Measurements from ENCODE around the gene PAK1.

PAK1 gene

DNA sequence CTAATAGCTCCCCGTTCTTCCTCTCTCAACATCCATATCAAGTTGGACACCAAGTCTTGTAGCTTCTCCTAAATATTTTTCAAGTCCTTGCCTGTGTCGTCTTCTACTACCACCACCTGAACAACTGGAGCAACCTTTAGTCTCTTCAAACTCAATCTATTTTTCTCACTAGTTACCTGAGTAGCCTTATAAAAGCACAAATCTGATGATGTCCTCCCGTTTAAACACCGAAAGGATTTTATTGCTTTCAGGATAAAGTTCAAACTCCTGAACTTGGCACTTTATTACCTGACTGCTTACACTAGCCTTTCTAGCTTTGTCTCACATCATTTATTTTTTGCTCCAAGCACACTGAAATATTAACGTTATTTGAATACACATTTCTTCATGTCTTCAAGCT lies 1.3 kb upstream of the PAK1 start:
- H3F3A ChIP-seq (ENCODE audit: insufficient read depth): no peaks in the 10 kb centered on the region
- TF ChIP-seq, protein P1, sequence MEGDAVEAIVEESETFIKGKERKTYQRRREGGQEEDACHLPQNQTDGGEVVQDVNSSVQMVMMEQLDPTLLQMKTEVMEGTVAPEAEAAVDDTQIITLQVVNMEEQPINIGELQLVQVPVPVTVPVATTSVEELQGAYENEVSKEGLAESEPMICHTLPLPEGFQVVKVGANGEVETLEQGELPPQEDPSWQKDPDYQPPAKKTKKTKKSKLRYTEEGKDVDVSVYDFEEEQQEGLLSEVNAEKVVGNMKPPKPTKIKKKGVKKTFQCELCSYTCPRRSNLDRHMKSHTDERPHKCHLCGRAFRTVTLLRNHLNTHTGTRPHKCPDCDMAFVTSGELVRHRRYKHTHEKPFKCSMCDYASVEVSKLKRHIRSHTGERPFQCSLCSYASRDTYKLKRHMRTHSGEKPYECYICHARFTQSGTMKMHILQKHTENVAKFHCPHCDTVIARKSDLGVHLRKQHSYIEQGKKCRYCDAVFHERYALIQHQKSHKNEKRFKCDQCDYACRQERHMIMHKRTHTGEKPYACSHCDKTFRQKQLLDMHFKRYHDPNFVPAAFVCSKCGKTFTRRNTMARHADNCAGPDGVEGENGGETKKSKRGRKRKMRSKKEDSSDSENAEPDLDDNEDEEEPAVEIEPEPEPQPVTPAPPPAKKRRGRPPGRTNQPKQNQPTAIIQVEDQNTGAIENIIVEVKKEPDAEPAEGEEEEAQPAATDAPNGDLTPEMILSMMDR (IDR thresholded peaks at IDR 0.05; ENCODE audit: insufficient read depth, low read length, poor library complexity, severe bottlenecking): no peak
- TF ChIP-seq EZH2phosphoT487 (conservative IDR thresholded peaks at IDR 0.05; ENCODE audit: low read length): no peak
- no peaks in the 10 kb centered on the region for H4K20me1 ChIP-seq (ENCODE audit: low read depth, low read length)
- H3K9me2 ChIP-seq (replicated peaks; ENCODE audit: insufficient read depth, low read length): no peaks in the 10 kb centered on the region
- no peak overlapping the region for H3K4me2 ChIP-seq (ENCODE audit: low read depth, low read length, poor library complexity, severe bottlenecking)
- no peak overlapping the region for H3K4me3 ChIP-seq (ENCODE audit: insufficient read depth, low read length, poor library complexity, severe bottlenecking)
- no peak overlapping the region for H2AFZ ChIP-seq (ENCODE audit: low read depth, low read length, severe bottlenecking)
- no peaks in the 10 kb centered on the region for H3K27me3 ChIP-seq (ENCODE audit: low read length)
- no peaks in the 10 kb centered on the region for H3K36me3 ChIP-seq (ENCODE audit: low read length)
- H3K9me3 ChIP-seq (ENCODE audit: insufficient read depth, low read length): no peaks in the 10 kb centered on the region
- no peak overlapping the region for H3K27ac ChIP-seq (ENCODE audit: low read depth, low read length)
- no peak overlapping the region for H3K9ac ChIP-seq (ENCODE audit: low read length)
- no peaks in the 10 kb centered on the region for H3K79me2 ChIP-seq (ENCODE audit: insufficient read depth, low read length)

DNA sequence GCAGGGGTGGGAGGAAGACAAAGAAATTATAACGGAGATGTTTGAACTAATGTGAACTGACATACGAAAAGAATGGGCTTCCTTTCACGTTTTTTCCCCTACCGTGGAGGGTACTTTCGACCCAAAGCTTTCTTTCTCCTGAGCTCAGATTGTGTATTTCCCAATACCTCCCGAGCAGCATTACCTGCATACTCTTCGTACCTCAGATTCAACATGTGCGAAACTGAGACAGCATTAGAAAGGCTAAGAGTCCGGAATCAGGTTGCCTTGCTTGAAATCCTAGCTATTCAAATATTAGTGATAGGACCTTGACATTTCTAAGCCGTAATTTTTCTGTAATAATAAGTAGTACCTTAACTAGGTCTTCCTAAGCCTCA lies 778 bp upstream of the PAK1 start:
- no peaks in the 10 kb centered on the region for H3K9me3 ChIP-seq (ENCODE audit: insufficient read depth, low read length)
- no peak overlapping the region for H3K4me3 ChIP-seq (ENCODE audit: insufficient read depth, low read length, poor library complexity, severe bottlenecking)
- no peaks in the 10 kb centered on the region for H3K36me3 ChIP-seq (ENCODE audit: low read length)
- TF ChIP-seq EZH2phosphoT487 (conservative IDR thresholded peaks at IDR 0.05; ENCODE audit: low read length): no peak
- TF ChIP-seq, protein P1 (IDR thresholded peaks at IDR 0.05; ENCODE audit: insufficient read depth, low read length, poor library complexity, severe bottlenecking): no peak
- H3K9ac ChIP-seq (ENCODE audit: low read length): no peak overlapping the region
- no peaks in the 10 kb centered on the region for H3K79me2 ChIP-seq (ENCODE audit: insufficient read depth, low read length)
- H3K27ac ChIP-seq (ENCODE audit: low read depth, low read length): no peak overlapping the region
- peak overlapping the region; percentile 49 for H3K4me2 ChIP-seq (ENCODE audit: low read depth, low read length, poor library complexity, severe bottlenecking)
- H3K27me3 ChIP-seq (ENCODE audit: low read length): no peaks in the 10 kb centered on the region
- peak overlapping the region; percentile 58 for H2AFZ ChIP-seq (ENCODE audit: low read depth, low read length, severe bottlenecking)
- H3K9me2 ChIP-seq (replicated peaks; ENCODE audit: insufficient read depth, low read length): no peaks in the 10 kb centered on the region
- no peaks in the 10 kb centered on the region for H3F3A ChIP-seq (ENCODE audit: insufficient read depth)
- no peaks in the 10 kb centered on the region for H4K20me1 ChIP-seq (ENCODE audit: low read depth, low read length)

DNA sequence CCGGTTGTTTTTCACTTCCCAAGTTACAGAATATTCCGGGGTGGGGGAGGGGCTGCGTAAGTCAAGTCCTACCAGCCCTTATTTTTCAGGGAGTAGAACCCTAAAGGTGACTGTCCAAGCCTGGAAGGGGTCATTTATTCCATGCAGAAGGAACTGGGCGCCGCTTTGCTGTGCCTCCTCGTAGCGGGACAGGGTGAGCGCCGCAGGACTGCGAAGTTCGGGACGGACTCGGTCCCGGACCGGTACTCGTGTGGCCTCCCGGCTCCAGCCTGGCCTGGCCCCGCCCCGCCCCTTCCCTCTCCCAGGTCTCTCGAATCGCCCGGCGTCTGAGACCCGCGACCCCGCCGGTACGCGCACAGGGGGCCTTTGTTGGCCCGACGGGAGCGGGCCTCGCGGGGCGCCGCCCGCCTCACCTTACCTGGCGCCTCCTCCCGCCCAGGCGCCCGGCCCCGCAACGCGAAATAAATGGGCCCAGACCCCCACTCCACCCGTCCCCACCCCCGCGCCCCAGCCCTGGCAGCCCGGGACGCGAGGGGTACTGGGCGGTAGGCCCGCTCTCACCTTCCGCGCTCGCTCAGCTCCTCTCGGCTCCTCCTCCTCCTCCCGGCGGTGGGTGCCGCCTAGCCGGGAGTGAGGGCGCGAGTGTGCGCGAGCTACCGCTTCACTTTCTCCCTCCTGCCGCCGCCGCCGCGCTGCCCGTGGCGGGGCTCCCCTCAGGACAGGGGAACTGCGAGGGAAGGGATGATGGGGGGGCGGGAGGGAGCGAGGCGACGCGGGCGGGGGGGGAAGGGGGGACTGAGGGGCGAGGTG lies 698 bp downstream of the PAK1 start:
- no peak overlapping the region for H3K4me2 ChIP-seq (ENCODE audit: low read depth, low read length, poor library complexity, severe bottlenecking)
- no peaks in the 10 kb centered on the region for H3K36me3 ChIP-seq (ENCODE audit: low read length)
- H2AFZ ChIP-seq (ENCODE audit: low read depth, low read length, severe bottlenecking): no peak overlapping the region
- no peaks in the 10 kb centered on the region for H3F3A ChIP-seq (ENCODE audit: insufficient read depth)
- H3K4me3 ChIP-seq (ENCODE audit: insufficient read depth, low read length, poor library complexity, severe bottlenecking): no peak overlapping the region
- no peaks in the 10 kb centered on the region for H3K27me3 ChIP-seq (ENCODE audit: low read length)
- no peak for TF ChIP-seq EZH2phosphoT487 (conservative IDR thresholded peaks at IDR 0.05; ENCODE audit: low read length)
- TF ChIP-seq, protein P1 (IDR thresholded peaks at IDR 0.05; ENCODE audit: insufficient read depth, low read length, poor library complexity, severe bottlenecking): no peak
- no peaks in the 10 kb centered on the region for H3K9me2 ChIP-seq (replicated peaks; ENCODE audit: insufficient read depth, low read length)
- H3K27ac ChIP-seq (ENCODE audit: low read depth, low read length): no peak overlapping the region
- H4K20me1 ChIP-seq (ENCODE audit: low read depth, low read length): no peaks in the 10 kb centered on the region
- no peaks in the 10 kb centered on the region for H3K79me2 ChIP-seq (ENCODE audit: insufficient read depth, low read length)
- H3K9me3 ChIP-seq (ENCODE audit: insufficient read depth, low read length): no peaks in the 10 kb centered on the region
- H3K9ac ChIP-seq (ENCODE audit: low read length): no peak overlapping the region

Measured in SU-DHL-6 (cell line).